WTC11 (cell line): ENCODE data around the gene GLA.

Experiments used
- ATF1 ChIP-seq: sonication (generic); formaldehyde crosslinking; IDR thresholded peaks from 2 replicates; pipeline ENCODE4 v1.8.1; 2023; ENCODE audit warnings: mild to moderate bottlenecking, moderate library complexity, missing genetic modification reagents
- ATF2 ChIP-seq: sonication (generic); formaldehyde crosslinking; IDR thresholded peaks from 2 replicates; pipeline ENCODE4 v1.8.1; 2022; ENCODE audit warnings: low read depth, missing genetic modification reagents, borderline replicate concordance
- CREB1 ChIP-seq: sonication (generic); formaldehyde crosslinking; IDR thresholded peaks from 2 replicates; pipeline ENCODE4 v1.8.0; 2023; ENCODE audit warnings: mild to moderate bottlenecking, missing genetic modification reagents
- GABPB1 ChIP-seq: sonication (generic); formaldehyde crosslinking; IDR thresholded peaks from 2 replicates; pipeline ENCODE4 v1.8.1; 2023; ENCODE audit warnings: mild to moderate bottlenecking, missing genetic modification reagents
- GRHL2 ChIP-seq: fragments of 250-450 bp; sonication (Bioruptor Pico); IDR thresholded peaks from 2 replicates; pipeline ENCODE4 v1.8.0; 2022; ENCODE audit warnings: mild to moderate bottlenecking, moderate library complexity; ENCODE audit not compliant: insufficient replicate concordance, severe bottlenecking
- RELA ChIP-seq: sonication (generic); formaldehyde crosslinking; IDR thresholded peaks from 2 replicates; pipeline ENCODE4 v1.8.1; 2022; ENCODE audit warnings: missing genetic modification reagents, mild to moderate bottlenecking, borderline replicate concordance
- SP1 ChIP-seq: sonication (generic); formaldehyde crosslinking; conservative IDR thresholded peaks from 2 replicates; pipeline ENCODE4 v1.8.1; 2022; ENCODE audit warnings: missing genetic modification reagents
- ZBTB21 ChIP-seq: sonication (generic); formaldehyde crosslinking; IDR thresholded peaks from 2 replicates; pipeline ENCODE4 v1.8.1; 2023; ENCODE audit warnings: mild to moderate bottlenecking, missing genetic modification reagents, borderline replicate concordance
- ZNF138 ChIP-seq: sonication (generic); formaldehyde crosslinking; conservative IDR thresholded peaks from 2 replicates; pipeline ENCODE4 v1.8.1; 2022; ENCODE audit warnings: mild to moderate bottlenecking, moderate library complexity, missing genetic modification reagents

- TF ChIP-seq RELA (CRISPR knock-in tag) (no peak), SP1 (CRISPR knock-in tag) (peak; percentile 35; the same call in 1 of the 2 replicates), GABPB1 (CRISPR knock-in tag) (0 out of 2 replicates have a peak, but pooled peaks have one; percentile 13), GRHL2 (no peak), ZBTB21 (CRISPR knock-in tag) (no peak), CREB1 (no peak), ATF1 (CRISPR knock-in tag) (no peak), ATF2 (no peak), ZNF138 (CRISPR knock-in tag) (no peak)
Observed at GRCh38 chrX:101348452-101349192, 59.1 kb downstream of the GLA start, which contains the start of gene TIMM8A.
